HepG2 (cell line): Measurements from ENCODE around the gene NUDT3. TPM values are rescaled to one million over a fixed set of nuclear protein-coding genes. Genes with fewer than 3 reads are reported as not detected.

Source experiments
- ATAC-seq: fragments of 200-7000 bp; cut with Tn5 transposase; 3 replicates; pipeline ENCODE4 v1.9.1; 2020; ENCODE audit warnings: mild to moderate bottlenecking, moderate library complexity
- BruUV-seq: library from RNA; stranded (reverse); fragments of 400-500 nt; replicated peaks from 2 replicates; lab custom pipeline; 2021; lab: Mats Ljungman, UMichigan
- CTCF ChIA-PET: fragments of 300-600 bp; formaldehyde crosslinking; extraction: SDS; loops from one replicate; lab custom pipeline; 2021; ENCODE audit warnings: low total read pairs, inconsistent platforms, low intra/inter-chr PET ratio; lab: Yijun Ruan, JAX
- POLR2A ChIA-PET: fragments of 350-600 bp; sonication (Branson Sonifier 250); formaldehyde crosslinking; loops from one replicate; lab custom pipeline; 2020; ENCODE audit warnings: antibody characterized with exemption, inconsistent platforms; lab: Yijun Ruan, JAX
- DNase-seq: peaks from one replicate; pipeline ENCODE4 v3.0.0-alpha.2; 2015; ENCODE audit warnings: low spot score
- FAIRE-seq: peaks from 3 replicates; lab custom pipeline; 2011; peaks lifted over from hg19 to GRCh38; lab: Jason Lieb, UNC
- H2AFZ ChIP-seq: one replicate; pipeline ENCODE4 v1.6.1; 2011; ENCODE audit warnings: low read length, inconsistent platforms
- H3K27ac ChIP-seq: fragments of 300-600 bp; 3 replicates; pipeline ENCODE4 v1.8.0; 2011; ENCODE audit warnings: mixed run types, mild to moderate bottlenecking, mixed read lengths, low read length, inconsistent platforms; ENCODE audit not compliant: insufficient read depth; ENCODE audit errors: extremely low read length
- H3K27me3 ChIP-seq, 2 experiments: fragments of 200-600 bp in 1 of 2; 2 replicates in 1 of 2; 3 replicates in 1 of 2; pipeline versions ENCODE4 v1.6.0 to v1.8.0; 2011; ENCODE audit warnings: low read length in 2 of 2, mild to moderate bottlenecking in 2 of 2, moderate library complexity in 2 of 2, inconsistent platforms in 1 of 2; ENCODE audit not compliant: insufficient read depth in 2 of 2, control insufficient read depth in 1 of 2
- H3K36me3 ChIP-seq, 2 experiments: fragments of 200-600 bp in 1 of 2; replicated peaks in 1 of 2; 2 replicates in 1 of 2; 3 replicates in 1 of 2; pipeline versions ENCODE4 v1.5.1 to v1.8.0; 2011; ENCODE audit warnings: low read length in 2 of 2, inconsistent platforms in 1 of 2; ENCODE audit not compliant: insufficient read depth in 2 of 2, control insufficient read depth in 1 of 2
- H3K4me1 ChIP-seq: 2 replicates; pipeline ENCODE4 v1.5.1; 2012; ENCODE audit warnings: low read length, inconsistent platforms; ENCODE audit not compliant: insufficient read depth
- H3K4me2 ChIP-seq: 2 replicates; pipeline ENCODE4 v1.6.0; 2011; ENCODE audit warnings: low read depth, low read length, inconsistent platforms
- H3K4me3 ChIP-seq, 3 experiments: fragments of 200-600 bp in 1 of 3; sonication (generic), shearing (Covaris generic) in 1 of 3; replicated peaks in 1 of 3; 2 replicates each; pipeline ENCODE4 v1.5.1; 2011 to 2016; ENCODE audit warnings: low read length in 3 of 3, inconsistent platforms in 2 of 3, low read depth in 2 of 3, mild to moderate bottlenecking in 2 of 3, control low read depth in 1 of 3, mixed read lengths in 1 of 3; ENCODE audit not compliant: insufficient read depth in 1 of 3
- H3K79me2 ChIP-seq: one replicate; pipeline ENCODE4 v1.6.1; 2011; ENCODE audit warnings: low read length, inconsistent platforms; ENCODE audit not compliant: insufficient read depth
- H3K9ac ChIP-seq: 2 replicates; pipeline ENCODE4 v1.6.0; 2011; ENCODE audit warnings: mild to moderate bottlenecking, low read depth, low read length, inconsistent platforms; ENCODE audit not compliant: insufficient read depth
- H3K9me3 ChIP-seq: 2 replicates; pipeline ENCODE4 v1.5.1; 2012; ENCODE audit warnings: mild to moderate bottlenecking, low read length
- H4K20me1 ChIP-seq: 2 replicates; pipeline ENCODE4 v1.6.0; 2011; ENCODE audit warnings: inconsistent platforms, mild to moderate bottlenecking, low read length, moderate library complexity; ENCODE audit not compliant: insufficient read depth
- NR2F2 ChIP-seq: IDR thresholded peaks from 2 replicates; pipeline ENCODE4 v1.6.1; 2012; ENCODE audit warnings: low read depth, inconsistent platforms, borderline replicate concordance
- TARDBP ChIP-seq: sonication (generic); formaldehyde crosslinking; IDR thresholded peaks from 2 replicates; pipeline ENCODE4 v1.8.0; 2022; ENCODE audit warnings: mild to moderate bottlenecking, missing genetic modification reagents
- ZNF10 ChIP-seq: sonication (generic); formaldehyde crosslinking; IDR thresholded peaks from 2 replicates; pipeline ENCODE4 v1.4.0; 2020; ENCODE audit warnings: mild to moderate bottlenecking, low read depth, missing genetic modification reagents, borderline replicate concordance
- ZNF160 ChIP-seq: sonication (generic); formaldehyde crosslinking; IDR thresholded peaks from 2 replicates; pipeline ENCODE4 v1.8.0; 2022; ENCODE audit warnings: mild to moderate bottlenecking, inconsistent platforms, missing genetic modification reagents
- ZNF180 ChIP-seq: sonication (generic); formaldehyde crosslinking; IDR thresholded peaks from 2 replicates; pipeline ENCODE4 v1.4.0; 2020; ENCODE audit warnings: low read depth, missing genetic modification reagents, borderline replicate concordance
- ZNF557 ChIP-seq: sonication (generic); formaldehyde crosslinking; IDR thresholded peaks from 2 replicates; pipeline ENCODE4 v1.4.0; 2020; ENCODE audit warnings: missing genetic modification reagents
- WGBS: methylation state at CpG from one replicate; pipeline ENCODE4 v1.1.6; 2017; ENCODE audit warnings: low lambda C conversion rate; 5-methylcytosine and 5-hydroxymethylcytosine counted together
- in situ Hi-C: cut with HindIII; loops from 2 replicates; pipeline ENCODE4 v1.10.0; 2017; ENCODE audit warnings: low pct_unique_long_range_greater_than_20kb; ENCODE audit not compliant: extremely low pct_ligation_motif_present
- intact Hi-C: fragments of 100-400 bp; cut with micrococcal nuclease; formaldehyde crosslinking; loops from one replicate; pipeline ENCODE4 v1.10.0; 2022; ENCODE audit not compliant: unreplicated experiment
- polyA plus RNA-seq, 8 experiments: library from polyadenylated mRNA; depleted of rRNA in 3 of 8; stranded (reverse) in 7 of 8; unstranded in 1 of 8; fragments of >200 nt; fragmentation: Illumina TruSeq in 4 of 8; extraction: Trizol in 4 of 8; gene quantifications; 2 replicates each; pipeline versions ENCODE4 v1.2.1 to v1.2.3, GENCODE V29; 2011 to 2016; ENCODE audit warnings: low read depth in 4 of 8, missing spikeins in 1 of 8, mixed read lengths in 1 of 8; ENCODE audit not compliant: insufficient read depth in 1 of 8
- total RNA-seq, 5 experiments: library from RNA; depleted of rRNA; stranded (reverse); fragments of >200 nt; fragmentation: Illumina TruSeq; extraction: Trizol; gene quantifications; 2 replicates each; pipeline ENCODE4 v1.2.3, GENCODE V29; 2016; ENCODE audit warnings: low read depth in 1 of 5
- TF ChIP-seq, protein P1 (sequence below): sonication (generic); formaldehyde crosslinking; IDR thresholded peaks from 2 replicates; pipeline ENCODE4 v1.4.0; 2020; ENCODE audit warnings: missing genetic modification reagents
- TF ChIP-seq, protein P2 (sequence below): sonication (generic); formaldehyde crosslinking; IDR thresholded peaks from 2 replicates; pipeline ENCODE4 v1.4.0; 2020; ENCODE audit warnings: missing genetic modification reagents; ENCODE audit errors: not compliant biosample characterization
- TF ChIP-seq, protein P3 (sequence below): sonication (generic); formaldehyde crosslinking; IDR thresholded peaks from 2 replicates; pipeline ENCODE4 v1.5.0; 2020; ENCODE audit warnings: missing genetic modification reagents, mild to moderate bottlenecking, borderline replicate concordance

The NUDT3 gene
- total and polyA plus RNA-seq, 2 of the 13 experiments (the other 11 are each of a cell fraction or from before 2014, with no cell fraction given): 20.2 to 20.6 TPM

DNA sequence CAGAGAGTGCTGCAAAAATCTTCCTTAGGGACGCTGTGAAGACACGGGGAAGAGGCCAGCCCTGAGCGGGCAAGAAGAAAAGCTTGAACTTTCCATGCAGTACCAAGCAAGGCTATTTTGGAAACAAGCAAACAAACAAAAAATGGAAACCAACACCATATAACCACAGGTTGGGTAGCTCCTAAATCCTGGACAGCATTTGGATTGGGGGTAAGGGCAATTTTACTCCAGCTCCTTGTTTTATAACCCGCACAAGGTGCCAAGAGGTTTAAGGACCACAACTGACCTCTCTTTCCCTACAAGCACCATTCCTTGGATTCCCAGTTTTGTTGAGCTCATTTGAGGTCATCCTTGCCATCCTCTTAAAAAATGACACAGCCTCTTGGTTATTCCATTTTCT is 112.3 kb downstream of the NUDT3 start:
- H3K9ac ChIP-seq: no peak overlapping the region
- ATAC-seq: no peak
- in situ Hi-C loops: no loop called here
- no peak for TF ChIP-seq TARDBP (CRISPR knock-in tag)
- TF ChIP-seq, protein P1, sequence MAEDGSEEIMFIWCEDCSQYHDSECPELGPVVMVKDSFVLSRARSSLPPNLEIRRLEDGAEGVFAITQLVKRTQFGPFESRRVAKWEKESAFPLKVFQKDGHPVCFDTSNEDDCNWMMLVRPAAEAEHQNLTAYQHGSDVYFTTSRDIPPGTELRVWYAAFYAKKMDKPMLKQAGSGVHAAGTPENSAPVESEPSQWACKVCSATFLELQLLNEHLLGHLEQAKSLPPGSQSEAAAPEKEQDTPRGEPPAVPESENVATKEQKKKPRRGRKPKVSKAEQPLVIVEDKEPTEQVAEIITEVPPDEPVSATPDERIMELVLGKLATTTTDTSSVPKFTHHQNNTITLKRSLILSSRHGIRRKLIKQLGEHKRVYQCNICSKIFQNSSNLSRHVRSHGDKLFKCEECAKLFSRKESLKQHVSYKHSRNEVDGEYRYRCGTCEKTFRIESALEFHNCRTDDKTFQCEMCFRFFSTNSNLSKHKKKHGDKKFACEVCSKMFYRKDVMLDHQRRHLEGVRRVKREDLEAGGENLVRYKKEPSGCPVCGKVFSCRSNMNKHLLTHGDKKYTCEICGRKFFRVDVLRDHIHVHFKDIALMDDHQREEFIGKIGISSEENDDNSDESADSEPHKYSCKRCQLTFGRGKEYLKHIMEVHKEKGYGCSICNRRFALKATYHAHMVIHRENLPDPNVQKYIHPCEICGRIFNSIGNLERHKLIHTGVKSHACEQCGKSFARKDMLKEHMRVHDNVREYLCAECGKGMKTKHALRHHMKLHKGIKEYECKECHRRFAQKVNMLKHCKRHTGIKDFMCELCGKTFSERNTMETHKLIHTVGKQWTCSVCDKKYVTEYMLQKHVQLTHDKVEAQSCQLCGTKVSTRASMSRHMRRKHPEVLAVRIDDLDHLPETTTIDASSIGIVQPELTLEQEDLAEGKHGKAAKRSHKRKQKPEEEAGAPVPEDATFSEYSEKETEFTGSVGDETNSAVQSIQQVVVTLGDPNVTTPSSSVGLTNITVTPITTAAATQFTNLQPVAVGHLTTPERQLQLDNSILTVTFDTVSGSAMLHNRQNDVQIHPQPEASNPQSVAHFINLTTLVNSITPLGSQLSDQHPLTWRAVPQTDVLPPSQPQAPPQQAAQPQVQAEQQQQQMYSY (CRISPR knock-in tag): peak; percentile 43; the same call in 1 of the 2 replicates
- TF ChIP-seq, all 625 proteins: peak for 1
- H3K36me3 ChIP-seq: peaks cover 4 to 16% of the 10 kb centered on the region in 2 experiments; a peak in 4 of 5 replicates
- H4K20me1 ChIP-seq: no peaks in the 10 kb centered on the region
- DNase-seq: no peak
- H2AFZ ChIP-seq: no peak overlapping the region
- peaks cover 22% of the 10 kb centered on the region for H3K4me1 ChIP-seq
- FAIRE-seq: no peak
- H3K4me2 ChIP-seq: no peak overlapping the region
- no peaks in the 10 kb centered on the region for H3K79me2 ChIP-seq
- ChIA-PET POLR2A (no interaction called here), CTCF (no interaction called here)
- 98% methylated on average over 4 of the region's 4 CpGs for WGBS
- H3K4me3 ChIP-seq: no peak overlapping the region
- no peaks in the 10 kb centered on the region for H3K9me3 ChIP-seq
- no peak overlapping the region for H3K27ac ChIP-seq
- intact Hi-C loops: no loop called here
- H3K27me3 ChIP-seq: no peaks in the 10 kb centered on the region
- no TSS peak for BruUV-seq

DNA sequence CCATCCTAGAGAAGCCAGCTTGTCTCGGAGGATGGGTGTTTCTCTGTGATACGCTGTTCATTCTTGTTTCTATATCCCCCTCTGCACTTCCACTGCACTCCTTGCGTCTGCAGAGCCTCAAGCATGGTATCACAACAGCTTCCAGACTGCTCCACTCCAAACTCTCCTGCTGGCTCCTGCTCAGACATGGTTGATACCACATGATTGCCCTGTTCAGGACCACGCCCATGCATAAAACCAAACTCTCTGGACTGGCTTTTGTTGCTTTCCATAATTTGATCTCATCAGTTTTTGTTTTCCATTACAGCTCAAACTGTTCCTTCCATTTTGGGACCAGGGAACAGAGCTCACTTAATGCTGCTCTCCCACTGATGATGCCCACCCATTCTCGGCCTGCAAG is 113.6 kb downstream of the NUDT3 start:
- POLR2A ChIA-PET: no interaction called here

More for the DNA sequence above, 113.6 kb downstream of the NUDT3 start:
- ATAC-seq: no peak
- CTCF ChIA-PET: no interaction called here
- H3K9me3 ChIP-seq: no peaks in the 10 kb centered on the region
- H3K79me2 ChIP-seq: no peaks in the 10 kb centered on the region
- TF ChIP-seq ZNF160 (no peak), ZNF557 (no peak), NR2F2 (no peak), ZNF180 (CRISPR knock-in tag) (no peak), ZNF10 (CRISPR knock-in tag) (no peak)
- TF ChIP-seq, protein P2, sequence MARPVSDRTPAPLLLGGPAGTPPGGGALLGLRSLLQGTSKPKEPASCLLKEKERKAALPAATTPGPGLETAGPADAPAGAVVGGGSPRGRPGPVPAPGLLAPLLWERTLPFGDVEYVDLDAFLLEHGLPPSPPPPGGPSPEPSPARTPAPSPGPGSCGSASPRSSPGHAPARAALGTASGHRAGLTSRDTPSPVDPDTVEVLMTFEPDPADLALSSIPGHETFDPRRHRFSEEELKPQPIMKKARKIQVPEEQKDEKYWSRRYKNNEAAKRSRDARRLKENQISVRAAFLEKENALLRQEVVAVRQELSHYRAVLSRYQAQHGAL (CRISPR knock-in tag): no peak
- TF ChIP-seq, protein P3, sequence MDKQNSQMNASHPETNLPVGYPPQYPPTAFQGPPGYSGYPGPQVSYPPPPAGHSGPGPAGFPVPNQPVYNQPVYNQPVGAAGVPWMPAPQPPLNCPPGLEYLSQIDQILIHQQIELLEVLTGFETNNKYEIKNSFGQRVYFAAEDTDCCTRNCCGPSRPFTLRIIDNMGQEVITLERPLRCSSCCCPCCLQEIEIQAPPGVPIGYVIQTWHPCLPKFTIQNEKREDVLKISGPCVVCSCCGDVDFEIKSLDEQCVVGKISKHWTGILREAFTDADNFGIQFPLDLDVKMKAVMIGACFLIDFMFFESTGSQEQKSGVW (CRISPR knock-in tag): no peak
- DNase-seq: no peak
- WGBS: 97% methylated on average over 5 of the region's 5 CpGs
- in situ Hi-C loops: no loop called here
- H3K9ac ChIP-seq: no peak overlapping the region
- H2AFZ ChIP-seq: no peak overlapping the region
- H4K20me1 ChIP-seq: no peaks in the 10 kb centered on the region
- no peak for FAIRE-seq
- intact Hi-C loops: no loop called here
- no peak overlapping the region for H3K4me2 ChIP-seq
- no TSS peak for BruUV-seq
- H3K4me3 ChIP-seq: no peak overlapping the region
- H3K27ac ChIP-seq: no peak overlapping the region
- H3K36me3 ChIP-seq: peaks cover 1 to 4% of the 10 kb centered on the region in 2 experiments; a peak in 2 of 5 replicates
- H3K27me3 ChIP-seq: no peaks in the 10 kb centered on the region
- H3K4me1 ChIP-seq: peaks cover 34% of the 10 kb centered on the region
